Astrocyte (in vitro differentiated cells and primary cell): ENCODE measurements around the gene PCBP2. TPM values are rescaled to one million over a fixed set of nuclear protein-coding genes. Genes with fewer than 3 reads are reported as not detected.

Source experiments
- DNase-seq: peaks from one replicate; pipeline ENCODE4 v3.0.0-alpha.2; 2010; ENCODE audit warnings: low read depth
- FAIRE-seq: peaks from 2 replicates; lab custom pipeline; 2011; peaks lifted over from hg19 to GRCh38; lab: Jason Lieb, UNC
- H2AFZ ChIP-seq: 2 replicates; pipeline ENCODE4 v1.6.0; 2012; ENCODE audit warnings: low read depth, low read length, inconsistent platforms
- H3K27ac ChIP-seq: 2 replicates; pipeline ENCODE4 v1.5.1; 2011; ENCODE audit warnings: low read depth, low read length, inconsistent platforms
- H3K27me3 ChIP-seq: 2 replicates; pipeline ENCODE4 v1.6.0; 2011; ENCODE audit warnings: low read length, inconsistent platforms; ENCODE audit not compliant: insufficient read depth
- H3K36me3 ChIP-seq: 2 replicates; pipeline ENCODE4 v1.5.1; 2011; ENCODE audit warnings: low read length, inconsistent platforms; ENCODE audit not compliant: insufficient read depth
- H3K4me1 ChIP-seq: 2 replicates; pipeline ENCODE4 v1.5.1; 2011; ENCODE audit warnings: low read length, inconsistent platforms; ENCODE audit not compliant: insufficient read depth
- H3K4me2 ChIP-seq: 2 replicates; pipeline ENCODE4 v1.6.0; 2012; ENCODE audit warnings: low read length, inconsistent platforms
- H3K4me3 ChIP-seq: 2 replicates; pipeline ENCODE4 v1.5.1; 2011; ENCODE audit warnings: low read depth, mild to moderate bottlenecking, low read length, inconsistent platforms; ENCODE audit not compliant: insufficient read depth
- H3K79me2 ChIP-seq: 2 replicates; pipeline ENCODE4 v1.6.0; 2012; ENCODE audit warnings: mild to moderate bottlenecking, low read length, inconsistent platforms; ENCODE audit not compliant: insufficient read depth
- H3K9ac ChIP-seq: 2 replicates; pipeline ENCODE4 v1.6.0; 2012; ENCODE audit warnings: mild to moderate bottlenecking, low read length, inconsistent platforms
- H3K9me3 ChIP-seq: 2 replicates; pipeline ENCODE4 v1.5.1; 2012; ENCODE audit warnings: low read depth, mild to moderate bottlenecking, low read length, inconsistent platforms; ENCODE audit not compliant: insufficient read depth
- H4K20me1 ChIP-seq: 2 replicates; pipeline ENCODE4 v1.6.0; 2012; ENCODE audit warnings: low read length, inconsistent platforms; ENCODE audit not compliant: insufficient read depth
- H3K27ac Mint-ChIP-seq: one replicate; pipeline ENCODE4 v1.8.0; 2021; ENCODE audit warnings: mild to moderate bottlenecking, mixed read lengths; ENCODE audit not compliant: unreplicated experiment
- H3K27me3 Mint-ChIP-seq: one replicate; pipeline ENCODE4 v1.8.0; 2021; ENCODE audit warnings: low read depth, mixed read lengths; ENCODE audit not compliant: unreplicated experiment
- H3K36me3 Mint-ChIP-seq: one replicate; pipeline ENCODE4 v1.8.0; 2021; ENCODE audit warnings: low read depth, mixed read lengths; ENCODE audit not compliant: unreplicated experiment
- H3K4me1 Mint-ChIP-seq: one replicate; pipeline ENCODE4 v1.8.0; 2021; ENCODE audit warnings: low read depth, mixed read lengths; ENCODE audit not compliant: unreplicated experiment
- H3K4me3 Mint-ChIP-seq: one replicate; pipeline ENCODE4 v1.8.0; 2021; ENCODE audit warnings: mild to moderate bottlenecking, moderate library complexity, mixed read lengths; ENCODE audit not compliant: unreplicated experiment
- H3K9me3 Mint-ChIP-seq: one replicate; pipeline ENCODE4 v1.8.0; 2021; ENCODE audit warnings: mild to moderate bottlenecking, mixed read lengths; ENCODE audit not compliant: unreplicated experiment
- EZH2 ChIP-seq: IDR thresholded peaks from 2 replicates; pipeline ENCODE4 v1.6.1; 2012; ENCODE audit warnings: mild to moderate bottlenecking, low read length, inconsistent platforms; ENCODE audit not compliant: insufficient read depth
- total RNA-seq: library from RNA; stranded (reverse); gene quantifications from 2 replicates; pipeline ENCODE4 v1.2.1, GENCODE V29; 2021
- TF ChIP-seq, protein P1 (sequence below): IDR thresholded peaks from 2 replicates; pipeline ENCODE4 v1.5.1; 2011; ENCODE audit warnings: low read depth, mild to moderate bottlenecking, inconsistent platforms, low read length, moderate library complexity; ENCODE audit not compliant: insufficient read depth

The PCBP2 gene
- total RNA-seq, 1 donor from 2014 or later = 733 TPM

DNA sequence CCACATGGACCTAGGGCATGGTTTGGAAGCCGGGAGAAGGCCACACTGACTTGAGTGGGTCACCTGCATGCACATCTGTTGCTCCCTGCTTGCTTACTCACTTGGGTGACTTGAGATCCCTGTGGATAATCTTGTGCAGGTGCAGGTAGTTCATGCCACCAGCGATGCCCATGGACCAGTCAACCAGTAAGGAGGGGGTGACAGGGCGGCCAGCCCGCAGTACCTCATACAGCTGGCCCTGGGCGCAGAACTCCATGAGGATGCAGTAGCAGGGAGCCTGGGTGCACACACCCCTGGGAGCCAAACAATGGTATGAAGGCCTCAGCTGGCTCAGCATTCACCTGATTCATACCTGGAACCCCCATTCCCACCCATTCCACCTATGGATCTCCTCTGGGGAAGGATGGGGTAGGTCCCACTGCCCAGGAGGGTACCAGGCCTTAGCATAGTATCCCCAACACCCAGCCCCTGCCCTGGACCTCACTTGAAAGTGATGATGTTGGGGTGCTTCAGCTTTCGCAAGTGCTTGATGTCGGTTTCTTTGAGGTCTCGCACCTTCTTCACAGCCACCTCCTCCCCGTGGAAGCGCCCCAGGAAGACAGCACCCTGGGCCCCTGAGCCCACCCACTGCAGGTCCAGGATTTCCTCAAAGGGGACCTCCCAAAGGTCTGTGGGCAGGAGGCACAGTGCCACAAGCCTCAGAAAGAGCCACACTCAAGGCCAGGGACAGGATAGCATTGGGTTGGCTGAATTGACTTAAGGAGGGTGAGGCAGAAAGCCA, 34.2 kb downstream of the PCBP2 start:
- Histone ChIP-seq H3K4me1 (peaks cover 7% of the 10 kb centered on the region), H3K36me3 (peaks cover 22% of the 10 kb centered on the region), H3K4me2 (no peak overlapping the region), H3K79me2 (peaks cover 11% of the 10 kb centered on the region), H3K9me3 (no peaks in the 10 kb centered on the region), H3K4me3 (no peak overlapping the region), H3K27me3 (no peaks in the 10 kb centered on the region), H2AFZ (no peak overlapping the region), H3K27ac (no peak overlapping the region), H4K20me1 (peaks cover 67% of the 10 kb centered on the region), H3K9ac (no peak overlapping the region)
- no peak for FAIRE-seq
- Mint-ChIP-seq H3K27ac (no peak overlapping the region), H3K27me3 (no peaks in the 10 kb centered on the region), H3K36me3 (peaks cover 25% of the 10 kb centered on the region), H3K4me3 (no peak overlapping the region), H3K4me1 (peaks cover 19% of the 10 kb centered on the region), H3K9me3 (no peaks in the 10 kb centered on the region)
- DNase-seq = no peak
- no peak for TF ChIP-seq EZH2
- TF ChIP-seq, protein P1, sequence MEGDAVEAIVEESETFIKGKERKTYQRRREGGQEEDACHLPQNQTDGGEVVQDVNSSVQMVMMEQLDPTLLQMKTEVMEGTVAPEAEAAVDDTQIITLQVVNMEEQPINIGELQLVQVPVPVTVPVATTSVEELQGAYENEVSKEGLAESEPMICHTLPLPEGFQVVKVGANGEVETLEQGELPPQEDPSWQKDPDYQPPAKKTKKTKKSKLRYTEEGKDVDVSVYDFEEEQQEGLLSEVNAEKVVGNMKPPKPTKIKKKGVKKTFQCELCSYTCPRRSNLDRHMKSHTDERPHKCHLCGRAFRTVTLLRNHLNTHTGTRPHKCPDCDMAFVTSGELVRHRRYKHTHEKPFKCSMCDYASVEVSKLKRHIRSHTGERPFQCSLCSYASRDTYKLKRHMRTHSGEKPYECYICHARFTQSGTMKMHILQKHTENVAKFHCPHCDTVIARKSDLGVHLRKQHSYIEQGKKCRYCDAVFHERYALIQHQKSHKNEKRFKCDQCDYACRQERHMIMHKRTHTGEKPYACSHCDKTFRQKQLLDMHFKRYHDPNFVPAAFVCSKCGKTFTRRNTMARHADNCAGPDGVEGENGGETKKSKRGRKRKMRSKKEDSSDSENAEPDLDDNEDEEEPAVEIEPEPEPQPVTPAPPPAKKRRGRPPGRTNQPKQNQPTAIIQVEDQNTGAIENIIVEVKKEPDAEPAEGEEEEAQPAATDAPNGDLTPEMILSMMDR = no peak

DNA sequence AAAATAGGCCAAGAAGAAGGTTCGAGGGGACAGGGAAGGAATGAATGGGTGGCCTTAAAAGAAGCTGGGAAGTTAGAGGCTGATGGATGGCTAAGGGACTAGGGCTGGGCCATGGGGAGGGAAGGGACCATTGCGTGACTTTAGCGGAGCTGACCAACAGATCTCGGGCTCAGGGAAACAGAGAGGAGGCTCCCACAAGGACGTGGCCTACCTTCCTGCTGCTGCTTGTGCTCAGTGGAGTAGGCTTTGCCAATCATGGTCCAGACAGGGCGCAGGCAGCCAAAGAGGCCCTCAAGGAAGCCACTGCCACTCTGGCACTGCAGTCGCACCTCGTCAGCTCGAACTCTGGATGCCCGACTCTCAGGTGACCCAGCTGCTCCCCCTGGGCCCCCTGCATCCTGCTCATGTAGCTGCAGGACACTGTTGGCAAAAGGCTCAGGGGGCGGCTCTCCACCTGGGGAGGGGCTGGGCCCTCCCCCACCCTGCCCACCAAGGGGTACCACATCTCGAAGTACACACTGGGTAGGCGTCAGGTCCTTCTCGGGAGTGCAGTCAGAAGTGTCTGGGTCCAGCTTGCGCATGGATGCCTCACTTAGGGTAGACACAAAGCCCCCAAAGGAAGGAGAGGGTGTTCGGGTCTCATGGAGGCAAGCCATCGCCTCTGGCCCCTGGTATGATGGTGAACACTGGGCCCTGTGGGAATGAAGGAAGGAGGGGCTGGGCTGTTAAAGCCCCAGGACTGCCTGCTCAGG, 35.0 kb downstream of the PCBP2 start:
- Histone ChIP-seq H3K4me1 (peaks cover 2% of the 10 kb centered on the region), H3K4me2 (no peak overlapping the region), H3K4me3 (no peak overlapping the region), H3K27ac (no peak overlapping the region), H3K9me3 (no peaks in the 10 kb centered on the region), H4K20me1 (peaks cover 59% of the 10 kb centered on the region), H3K27me3 (no peaks in the 10 kb centered on the region), H3K79me2 (peaks cover 14% of the 10 kb centered on the region), H3K9ac (no peak overlapping the region), H2AFZ (no peak overlapping the region), H3K36me3 (peaks cover 17% of the 10 kb centered on the region)
- Mint-ChIP-seq H3K36me3 (peaks cover 25% of the 10 kb centered on the region), H3K4me3 (no peak overlapping the region), H3K4me1 (peaks cover 13% of the 10 kb centered on the region), H3K27me3 (no peaks in the 10 kb centered on the region), H3K9me3 (no peaks in the 10 kb centered on the region), H3K27ac (no peak overlapping the region)
- FAIRE-seq = no peak
- no peak for DNase-seq
- TF ChIP-seq, protein P1 = no peak
- no peak for TF ChIP-seq EZH2
